HG03571 (cell line): ENCODE measurements around the gene GPX3.

Experiments used
- ATAC-seq: cut with Tn5 transposase; IDR thresholded peaks from one replicate; pipeline ENCODE4 v1.9.1; 2021; ENCODE audit not compliant: unreplicated experiment

Gene GPX3

DNA sequence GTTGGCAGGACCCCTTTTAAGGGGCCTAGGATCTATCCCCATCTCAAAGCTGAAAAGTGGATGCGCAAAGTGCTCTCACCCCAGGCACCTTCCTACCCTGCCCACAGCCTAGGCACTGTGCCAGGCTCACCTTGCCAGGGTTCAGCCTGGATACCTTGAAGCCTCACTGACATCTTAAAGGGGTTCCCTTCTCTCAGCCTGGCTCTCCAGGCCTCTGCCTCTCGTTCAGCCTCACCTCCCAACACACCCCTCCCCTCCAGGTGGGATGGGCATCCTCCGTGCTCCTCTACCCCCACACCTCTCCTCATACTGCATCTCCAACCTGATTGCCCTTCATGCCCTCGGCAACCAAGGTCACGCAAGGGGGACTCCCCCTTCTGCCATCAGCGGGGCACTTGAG lies 34.9 kb downstream of the GPX3 start:
- ATAC-seq = no peak

DNA sequence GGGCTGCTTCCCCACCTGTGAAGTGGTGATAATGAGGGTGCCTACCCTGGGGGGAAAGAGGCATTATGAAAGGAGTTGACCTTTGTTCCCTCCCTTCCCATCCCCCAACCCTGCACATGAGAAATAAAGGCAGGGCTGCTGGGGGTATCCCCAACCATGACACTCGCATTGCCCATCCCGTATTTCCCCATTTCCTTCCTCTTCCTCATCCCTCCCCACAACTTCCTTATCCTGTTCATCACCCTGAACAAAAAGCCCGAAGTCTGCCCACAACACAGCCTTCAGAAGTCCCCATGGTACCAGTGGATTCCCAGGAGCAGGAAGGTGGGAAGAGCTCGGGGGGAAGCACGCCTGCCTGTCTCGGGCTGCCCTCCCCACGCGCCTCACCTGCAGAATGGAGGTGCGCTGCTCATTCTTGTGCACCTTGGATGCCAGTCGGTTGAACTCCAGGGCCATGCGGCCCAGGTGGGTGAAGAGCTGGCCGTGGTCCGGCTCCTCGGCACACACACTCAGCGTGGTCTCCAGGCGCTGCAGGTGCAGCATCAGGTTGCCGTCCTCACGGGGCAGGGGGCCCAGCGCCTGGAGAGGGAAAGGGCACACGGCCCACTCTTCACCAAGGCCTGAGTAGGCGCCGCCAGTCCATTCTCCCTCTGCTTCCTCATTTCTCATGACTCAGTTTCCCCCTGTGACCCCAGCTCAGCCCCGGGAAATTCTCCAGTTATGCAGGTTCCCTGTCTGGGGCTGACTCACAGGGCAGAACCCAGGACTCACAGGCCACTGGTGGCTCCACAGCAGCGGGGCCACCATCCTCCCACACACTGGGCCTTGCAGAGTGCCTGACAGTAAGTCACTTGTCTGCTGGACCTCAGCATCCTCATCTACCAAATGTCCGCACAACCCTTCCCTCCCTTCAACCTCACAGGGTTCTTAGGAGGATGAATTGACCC lies 36.3 kb downstream of the GPX3 start:
- no peak for ATAC-seq

DNA sequence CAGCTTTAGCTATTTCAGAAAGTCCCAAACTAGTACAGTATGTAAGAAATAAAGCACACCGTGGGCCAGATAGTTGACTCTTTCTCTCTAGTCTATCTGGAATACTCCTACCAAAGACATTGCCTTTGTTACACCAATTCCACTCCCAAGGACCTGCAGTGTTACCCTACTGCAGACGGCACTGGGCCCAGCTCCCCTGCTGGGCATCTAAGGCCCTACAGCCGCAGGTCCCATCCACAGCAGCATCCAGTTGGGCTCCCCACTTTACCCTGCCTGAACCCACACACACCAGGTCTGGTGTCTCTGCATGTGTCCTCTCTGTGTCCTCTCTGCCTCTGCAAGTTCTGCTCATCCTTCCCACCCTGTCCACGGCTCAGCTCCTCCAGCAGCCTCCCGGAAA lies 37.9 kb downstream of the GPX3 start:
- no peak for ATAC-seq

DNA sequence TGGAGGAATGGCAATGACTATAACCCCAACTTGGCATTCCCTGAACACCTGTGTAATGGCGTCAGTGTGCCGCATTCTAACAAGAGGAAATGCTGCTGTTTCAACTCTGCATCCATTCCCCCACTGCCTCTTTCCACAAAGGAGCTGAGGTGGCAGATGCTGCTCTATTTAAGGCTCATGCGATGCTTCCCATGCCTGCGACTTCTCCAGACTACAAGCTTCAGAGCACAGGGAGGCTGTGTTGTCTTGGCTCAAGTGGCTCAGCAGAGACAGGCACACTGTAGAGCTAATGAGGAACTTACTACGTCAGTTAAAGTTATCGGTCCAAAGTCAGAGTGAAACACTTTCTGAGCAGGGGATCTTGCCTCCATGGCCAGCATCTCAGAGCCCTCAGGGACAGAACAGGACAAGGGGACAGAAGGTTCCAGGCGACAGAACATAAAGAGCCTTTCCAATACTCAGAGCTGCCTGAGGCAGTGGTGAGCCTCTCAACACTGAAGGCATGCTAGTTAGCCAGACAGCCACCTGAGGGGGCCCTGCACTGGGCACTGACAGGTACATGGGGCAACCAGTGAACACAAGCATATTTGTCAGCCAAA lies 38.6 kb downstream of the GPX3 start:
- ATAC-seq = no peak

DNA sequence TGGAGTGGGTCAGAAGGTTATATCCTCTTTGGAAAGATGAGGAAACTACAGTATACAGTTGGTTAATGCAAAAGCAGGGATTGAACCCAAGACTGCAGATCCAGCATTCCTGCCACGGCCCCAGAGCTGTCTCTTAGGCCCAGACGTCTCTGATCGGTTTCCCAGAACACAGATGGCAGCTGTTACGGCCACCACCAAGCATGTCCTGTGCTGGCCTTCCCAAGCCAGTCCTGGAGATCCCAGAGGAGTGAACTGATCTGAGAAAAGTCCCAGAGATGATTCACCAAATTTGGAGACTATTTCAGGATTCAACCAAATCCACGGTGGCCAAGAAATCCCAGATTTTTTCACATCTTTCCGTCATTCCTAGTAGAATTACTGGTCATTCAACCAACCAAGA lies 40.4 kb downstream of the GPX3 start:
- no peak for ATAC-seq

DNA sequence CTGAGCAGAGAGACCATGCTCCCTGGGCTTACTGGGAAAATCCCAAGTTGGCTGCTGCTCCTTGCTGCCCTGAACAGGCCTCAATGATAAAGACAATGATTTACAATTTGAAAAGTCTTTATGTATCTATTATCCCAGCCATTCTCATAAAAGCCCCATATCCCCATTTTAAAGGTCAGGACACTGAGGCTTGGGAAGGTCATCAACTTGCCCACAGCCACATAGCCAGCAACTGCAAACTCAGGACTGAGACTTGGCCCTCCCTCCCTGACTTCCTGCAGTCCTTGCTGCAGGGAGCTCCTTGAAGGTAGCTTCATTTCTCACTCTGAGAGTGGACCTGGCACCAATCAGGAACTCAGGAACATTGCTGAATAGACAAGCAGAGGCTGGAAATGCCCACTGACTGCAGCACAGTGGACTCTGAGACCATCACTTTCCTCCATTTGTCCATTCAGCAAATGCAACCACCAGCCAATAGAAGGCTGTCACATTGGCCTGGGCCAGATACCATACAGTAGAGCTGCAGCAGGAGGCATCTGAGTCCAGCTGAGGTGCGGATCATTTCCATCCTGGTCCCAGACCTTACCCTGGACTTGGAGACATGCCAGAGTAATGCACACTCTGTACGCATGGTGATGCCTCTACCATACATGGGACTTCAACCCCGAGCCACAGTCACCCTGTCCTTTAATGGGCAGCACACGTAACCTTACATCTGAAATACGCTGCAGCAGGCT lies 42.2 kb downstream of the GPX3 start:
- ATAC-seq = no peak

DNA sequence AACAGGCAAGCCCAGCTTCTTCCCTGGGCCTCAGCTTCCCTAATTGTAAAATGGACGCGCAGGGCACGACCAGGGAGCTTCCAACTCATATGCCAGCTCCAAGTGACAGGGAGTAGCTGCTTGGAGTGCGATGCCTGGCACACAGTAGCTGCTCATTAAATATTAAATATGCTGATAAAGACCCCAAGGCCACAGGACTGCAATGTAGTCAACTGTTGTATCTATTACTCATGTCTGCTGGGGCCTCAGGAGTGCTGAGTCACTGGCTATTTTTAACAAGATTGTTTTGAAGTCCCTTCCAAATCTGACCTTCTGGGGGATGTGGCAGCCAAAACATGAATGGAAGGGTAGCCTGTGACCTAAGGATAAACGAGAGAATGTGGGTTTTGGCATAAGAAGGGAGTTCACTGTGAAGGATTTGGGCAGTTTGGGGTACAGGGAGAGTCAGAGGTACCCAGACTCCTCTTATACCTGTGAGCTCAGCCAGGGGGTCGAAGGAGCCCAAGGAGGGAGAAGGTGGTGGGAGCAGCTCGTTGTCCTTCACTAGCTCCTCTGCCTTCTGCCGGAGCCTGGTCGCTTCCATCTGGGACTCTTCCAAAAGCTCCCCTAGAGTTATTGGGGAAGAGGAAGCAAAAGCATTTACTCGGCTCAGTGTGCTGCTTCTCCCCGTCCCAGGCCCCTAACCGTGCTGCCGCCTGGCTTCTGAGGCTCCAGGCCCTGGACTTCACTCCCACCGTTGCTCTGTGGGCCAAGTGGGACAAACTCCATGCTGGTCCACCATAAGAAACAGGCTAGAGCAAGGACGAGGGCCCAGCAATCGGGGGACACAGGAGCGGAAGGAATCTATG lies 43.0 kb downstream of the GPX3 start:
- no peak for ATAC-seq

DNA sequence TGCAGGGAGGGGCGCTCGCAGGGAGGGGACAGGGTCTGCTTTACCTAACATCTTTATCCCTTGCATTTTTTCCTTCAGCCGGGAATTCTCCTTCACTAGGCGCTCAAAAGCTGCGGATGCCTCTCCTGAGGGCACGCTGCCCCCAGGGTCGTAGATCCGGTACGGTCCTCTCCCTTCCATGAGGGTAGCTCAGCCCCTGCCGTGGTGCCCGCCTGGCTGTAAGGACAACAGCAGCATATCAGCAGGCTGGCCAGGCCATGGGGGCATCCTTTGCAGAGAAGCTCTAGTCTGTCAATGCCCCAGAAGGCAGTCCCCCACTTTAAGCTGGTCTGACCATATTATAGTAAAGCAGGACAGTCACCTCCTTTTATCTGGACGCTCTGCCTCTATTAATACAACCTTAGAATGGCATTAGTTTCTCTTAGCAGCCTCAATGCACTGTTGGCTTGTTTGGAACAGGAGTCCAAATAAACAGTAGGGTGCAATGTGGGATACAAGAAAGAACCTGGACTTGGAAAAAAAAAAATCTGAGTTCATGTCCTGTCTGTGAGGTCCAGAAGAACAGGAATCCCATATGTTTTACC lies 44.6 kb downstream of the GPX3 start:
- ATAC-seq = no peak

DNA sequence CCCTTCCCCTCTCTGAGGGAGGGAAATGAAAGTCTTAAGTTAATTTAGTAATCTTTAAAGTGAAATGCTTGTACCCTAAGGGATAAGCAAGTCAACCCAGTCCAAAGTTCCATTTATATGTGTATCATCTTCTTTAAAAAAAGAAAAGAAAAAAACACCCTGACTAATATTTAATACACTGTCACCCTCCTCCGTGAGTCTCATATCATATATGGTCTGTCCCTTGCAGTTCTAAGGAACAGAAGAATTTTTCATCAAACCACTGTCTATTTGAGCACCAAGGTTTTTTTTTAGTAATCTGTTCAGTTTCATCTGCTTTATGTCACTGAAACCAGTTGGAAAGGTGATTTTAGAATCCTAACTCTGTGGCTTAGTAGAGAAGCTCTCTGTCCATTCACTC lies 45.2 kb downstream of the GPX3 start:
- ATAC-seq = no peak

DNA sequence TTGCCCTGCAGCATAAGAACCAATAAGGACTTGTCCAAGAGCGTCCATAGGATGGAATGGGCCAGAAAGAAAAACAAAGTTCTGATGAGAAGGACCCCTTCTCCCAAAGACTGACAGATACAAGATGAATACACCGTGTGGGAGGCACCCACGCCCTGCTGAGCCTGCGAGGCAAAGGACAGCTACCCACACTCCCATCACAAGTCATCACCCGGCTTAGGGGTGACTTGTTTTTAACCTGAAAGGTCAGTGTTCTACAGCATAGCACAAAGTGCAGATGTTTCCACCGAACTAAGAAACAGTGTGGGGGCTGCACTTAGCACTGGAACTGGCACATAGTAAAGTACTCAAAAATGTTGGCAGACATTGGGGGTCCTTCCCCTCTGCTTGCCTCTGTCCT lies 46.5 kb downstream of the GPX3 start:
- ATAC-seq = no peak

DNA sequence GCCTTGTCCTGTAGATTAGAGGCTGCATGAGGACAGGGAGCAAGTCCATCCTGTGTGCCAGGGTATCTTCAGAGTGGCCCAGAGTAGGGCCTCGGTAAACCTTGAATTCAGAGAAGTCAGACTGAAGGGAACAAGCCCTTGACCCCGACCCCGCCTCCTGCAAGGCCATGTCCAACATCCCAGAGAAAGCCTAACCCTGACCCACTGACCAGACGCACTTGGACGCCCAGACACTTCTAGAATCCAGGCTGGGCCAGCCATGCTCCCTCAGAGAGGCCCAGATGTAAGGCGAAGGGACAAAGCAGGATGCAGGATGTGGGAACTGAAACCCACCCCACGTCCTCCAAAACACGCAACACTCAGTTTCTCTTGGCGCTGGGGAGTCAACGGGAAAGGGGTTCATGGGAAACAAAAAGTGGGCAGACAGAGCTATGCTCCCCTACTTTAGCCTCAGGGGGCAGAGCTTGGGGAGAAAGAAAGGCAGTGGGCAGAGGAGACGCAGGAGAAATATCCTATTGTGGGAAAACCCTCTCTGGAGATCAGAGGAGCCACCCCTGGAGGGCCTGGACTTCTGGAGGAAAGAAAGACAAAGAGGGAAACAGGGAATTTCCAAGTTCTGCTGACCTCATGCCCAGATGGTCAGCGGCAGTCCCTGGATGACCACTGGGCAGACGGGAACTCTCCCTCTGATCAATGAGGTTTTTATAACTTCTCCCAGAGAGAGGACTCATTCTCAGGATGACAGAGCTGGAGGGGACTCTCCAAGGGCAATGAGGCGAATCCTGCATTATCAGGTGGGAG lies 47.4 kb downstream of the GPX3 start:
- no peak for ATAC-seq

DNA sequence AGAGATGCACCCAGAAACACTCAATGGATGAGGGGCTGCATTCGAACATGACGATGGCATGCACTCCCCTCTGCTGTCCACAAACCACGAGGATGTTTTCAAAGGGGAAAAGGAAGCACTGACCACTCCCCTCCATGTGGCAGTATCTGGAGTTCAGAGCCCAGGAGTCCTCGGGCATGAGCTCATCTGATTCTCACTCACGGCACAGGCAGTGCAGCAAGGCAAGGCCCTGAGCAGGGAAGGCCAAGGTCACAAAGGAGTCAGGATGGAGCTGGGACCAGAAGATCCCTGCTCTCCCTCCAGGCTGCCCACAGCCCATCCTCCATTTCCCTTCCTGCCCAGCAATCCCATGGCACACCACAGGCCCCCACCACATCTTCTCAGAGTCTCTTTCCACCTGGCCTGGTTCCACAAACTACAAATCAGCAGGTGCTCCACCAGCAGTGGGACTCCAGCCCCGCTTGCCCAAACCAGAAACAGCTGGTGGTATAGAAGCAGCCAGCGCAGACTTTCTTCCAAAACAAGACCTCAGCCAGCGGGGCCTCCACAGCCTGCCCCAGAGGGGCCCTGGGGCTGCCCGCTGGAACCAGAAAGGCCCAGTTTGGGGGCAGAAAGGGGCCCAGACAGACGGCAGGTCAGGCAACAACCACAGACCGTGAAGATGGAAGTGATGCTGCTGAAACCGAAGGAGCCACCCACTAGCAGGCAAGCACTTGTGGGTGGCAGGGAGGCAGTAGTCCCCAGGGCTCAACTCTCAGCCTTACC lies 48.2 kb downstream of the GPX3 start:
- ATAC-seq = peak; percentile 49

DNA sequence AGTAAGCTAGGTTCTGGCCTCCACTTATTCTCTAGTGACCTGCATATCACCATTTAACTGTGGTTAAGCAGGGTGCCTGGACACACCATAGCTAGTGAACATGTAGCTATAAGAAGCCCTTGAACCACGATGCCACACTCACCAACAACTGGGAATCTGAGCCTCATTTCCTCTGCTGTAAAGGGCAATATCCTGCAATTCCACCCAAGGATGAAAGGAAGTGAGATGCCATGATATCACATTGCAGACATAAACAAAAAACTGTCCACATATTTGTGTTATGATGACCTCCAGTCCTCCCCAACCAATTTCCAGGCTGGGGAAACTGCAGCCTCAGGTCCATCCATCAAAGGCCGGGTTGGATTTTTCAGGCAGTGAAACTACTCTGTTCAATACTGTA lies 50.1 kb downstream of the GPX3 start:
- no peak for ATAC-seq

DNA sequence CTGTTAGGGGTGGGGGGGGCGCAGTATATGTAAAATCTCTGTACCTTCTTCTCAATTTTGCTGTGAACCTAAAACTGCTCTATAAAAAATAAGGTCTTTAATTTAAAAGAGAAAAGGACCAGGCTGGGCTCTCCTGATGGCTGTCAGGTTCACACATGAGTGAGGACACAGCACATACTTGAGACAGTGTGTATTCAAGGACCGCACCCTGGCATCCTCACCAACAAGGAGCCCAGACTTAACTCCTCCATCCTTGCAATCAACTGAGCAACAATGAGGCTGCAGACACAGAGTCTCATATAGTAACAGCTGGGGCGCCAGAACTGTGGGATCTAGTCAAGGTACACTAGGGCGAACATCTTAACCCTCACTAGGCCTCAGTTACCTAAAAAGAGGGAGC lies 50.6 kb downstream of the GPX3 start:
- ATAC-seq = no peak

DNA sequence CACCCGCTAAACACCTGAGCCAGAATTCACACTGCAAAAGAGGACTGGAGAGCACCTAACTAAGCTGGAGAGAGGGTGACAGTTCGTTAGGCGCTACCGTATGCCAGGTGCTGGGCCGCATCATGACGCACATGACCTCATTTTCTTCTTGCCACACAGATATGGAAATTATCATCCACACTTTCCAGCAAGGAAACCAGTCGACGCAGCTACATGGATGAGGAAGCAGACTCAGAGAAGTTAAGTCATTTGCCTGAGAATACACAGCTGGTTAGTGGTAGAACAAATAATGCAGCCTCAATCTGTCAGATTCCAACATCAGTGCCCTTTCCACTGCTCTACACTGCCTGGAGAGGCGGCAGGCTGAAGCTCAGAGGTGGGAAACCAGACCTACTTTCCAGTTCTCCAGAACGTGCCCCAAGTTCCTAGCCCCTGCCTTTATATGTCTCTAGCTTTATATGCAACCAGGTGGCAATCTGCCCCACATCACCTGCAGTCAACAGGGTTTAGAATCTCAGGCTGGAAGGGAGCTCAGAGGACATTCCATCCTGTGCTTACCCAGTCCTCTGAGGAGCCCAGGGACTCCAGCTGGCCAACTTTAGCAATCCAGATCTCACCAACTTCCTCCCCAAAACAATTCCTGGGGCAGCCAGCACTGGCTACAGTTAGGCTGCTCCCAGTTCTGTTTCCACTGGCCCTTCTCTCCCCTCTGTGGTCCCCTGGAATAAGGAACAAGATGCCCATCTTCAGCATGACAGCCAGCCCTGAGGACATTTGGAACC lies 51.6 kb downstream of the GPX3 start:
- no peak for ATAC-seq

DNA sequence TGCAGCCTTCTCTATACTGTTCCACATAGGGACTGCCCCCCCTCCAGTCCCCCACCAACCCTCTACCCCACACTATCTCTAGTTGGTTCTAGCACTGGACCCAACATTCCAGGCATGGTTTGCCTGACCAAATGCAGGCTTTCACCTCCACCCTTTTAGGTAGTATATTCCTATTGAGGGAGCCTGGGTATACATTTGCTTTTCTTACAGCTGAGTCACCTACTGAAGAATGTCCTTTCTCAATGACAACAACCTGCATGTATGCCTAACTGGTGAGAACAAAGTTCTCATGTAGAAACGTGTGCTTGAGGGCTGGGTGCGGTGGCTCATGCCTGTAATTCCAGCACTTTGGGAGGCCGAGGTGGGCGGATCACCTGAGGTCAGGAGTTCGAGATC lies 52.2 kb downstream of the GPX3 start:
- no peak for ATAC-seq

DNA sequence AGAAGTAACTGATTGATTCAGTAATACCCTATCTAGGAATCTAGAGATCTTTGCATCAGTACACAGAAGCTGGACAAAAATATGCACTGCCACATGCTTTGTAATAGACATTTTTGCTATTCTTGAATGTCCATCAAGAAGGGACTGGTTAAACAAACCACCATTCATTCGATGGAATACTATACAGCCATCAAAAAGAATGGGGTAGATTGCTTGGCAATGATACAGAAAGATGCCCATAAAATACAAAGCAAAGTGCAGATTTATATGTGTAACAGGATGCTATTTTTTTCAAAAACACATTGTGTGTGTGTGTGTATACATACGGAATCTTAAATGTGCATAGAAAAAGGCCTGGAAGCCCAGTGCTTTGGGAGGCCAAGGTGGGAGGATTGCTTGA lies 52.9 kb downstream of the GPX3 start:
- ATAC-seq = no peak

DNA sequence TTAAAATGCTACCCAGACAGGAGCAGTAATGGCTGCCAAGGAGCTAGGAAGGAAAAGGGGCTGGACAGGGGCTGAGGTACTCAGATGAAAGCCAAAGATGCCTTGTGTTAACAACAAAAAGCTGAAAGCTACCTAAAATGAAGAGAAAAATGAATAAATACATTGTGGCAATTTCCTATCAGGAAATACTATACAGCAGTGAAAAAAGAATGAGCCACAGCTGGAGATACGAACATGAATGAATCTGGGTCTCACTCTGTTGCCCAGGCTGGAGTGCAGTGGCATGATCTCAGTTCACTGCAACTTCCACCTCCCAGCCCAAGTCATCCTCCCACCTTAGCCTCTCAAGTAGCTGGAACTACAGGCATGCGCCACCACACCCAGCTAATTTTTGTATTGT lies 54.2 kb downstream of the GPX3 start:
- ATAC-seq = no peak
